GM19468 (cell line): ENCODE measurements around the gene POLRMT.
"Not testable (repeated sequence)": the region's sequence is repeated elsewhere in the genome, so short reads cannot be mapped to it uniquely, and the experiment has no call there.

Experiments
- ATAC-seq: cut with Tn5 transposase; IDR thresholded peaks from one replicate; pipeline ENCODE4 v1.9.1; 2021; ENCODE audit warnings: mild to moderate bottlenecking, moderate library complexity, moderate number of reproducible peaks; ENCODE audit not compliant: unreplicated experiment; ENCODE audit errors: extremely low read depth

POLRMT gene

DNA sequence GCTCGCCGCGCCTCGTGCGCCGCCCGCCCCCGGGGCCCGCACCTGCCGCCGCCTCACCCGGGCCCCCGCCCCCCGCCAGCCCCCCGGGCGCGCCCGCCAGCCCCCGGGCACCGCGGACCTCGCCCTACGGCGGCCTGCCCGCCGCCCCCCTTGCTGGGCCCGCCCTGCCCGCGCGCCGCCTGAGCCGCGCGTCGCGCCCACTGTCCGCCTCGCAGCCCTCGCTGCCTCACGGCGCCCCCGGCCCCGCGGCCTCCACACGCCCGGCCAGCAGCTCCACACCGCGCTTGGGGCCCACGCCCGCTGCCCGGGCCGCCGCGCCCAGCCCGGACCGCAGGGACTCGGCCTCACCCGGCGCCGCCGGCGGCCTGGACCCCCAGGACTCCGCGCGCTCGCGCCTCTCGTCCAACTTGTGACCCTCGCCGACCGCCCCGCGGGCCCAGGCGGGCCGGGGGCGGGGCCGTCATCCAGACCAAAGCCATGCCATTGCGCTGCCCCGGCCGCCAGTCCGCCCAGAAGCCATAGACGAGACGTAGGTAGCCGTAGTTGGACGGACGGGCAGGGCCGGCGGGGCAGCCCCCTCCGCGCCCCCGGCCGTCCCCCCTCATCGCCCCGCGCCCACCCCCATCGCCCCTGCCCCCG is 17.2 kb downstream of the POLRMT start:
- no peak for ATAC-seq

DNA sequence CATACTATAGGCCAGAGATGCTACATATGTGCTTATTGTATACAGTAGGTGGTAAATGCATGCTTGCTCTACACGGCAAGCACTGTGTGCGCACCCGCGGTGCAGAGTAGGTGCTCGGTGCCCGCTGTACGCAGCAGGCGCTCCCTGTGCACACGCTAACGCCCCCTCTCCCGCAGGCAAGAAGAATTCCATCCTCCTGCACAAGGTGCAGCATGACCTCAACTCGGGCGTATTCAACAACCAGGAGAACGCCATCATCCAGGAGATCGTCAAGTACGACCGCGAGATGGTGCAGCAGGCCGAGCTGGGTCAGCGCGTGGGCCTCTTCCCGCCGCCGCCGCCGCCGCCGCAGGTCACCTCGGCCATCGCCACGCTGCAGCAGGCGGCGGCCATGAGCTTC is 17.7 kb downstream of the POLRMT start:
- no peak for ATAC-seq

DNA sequence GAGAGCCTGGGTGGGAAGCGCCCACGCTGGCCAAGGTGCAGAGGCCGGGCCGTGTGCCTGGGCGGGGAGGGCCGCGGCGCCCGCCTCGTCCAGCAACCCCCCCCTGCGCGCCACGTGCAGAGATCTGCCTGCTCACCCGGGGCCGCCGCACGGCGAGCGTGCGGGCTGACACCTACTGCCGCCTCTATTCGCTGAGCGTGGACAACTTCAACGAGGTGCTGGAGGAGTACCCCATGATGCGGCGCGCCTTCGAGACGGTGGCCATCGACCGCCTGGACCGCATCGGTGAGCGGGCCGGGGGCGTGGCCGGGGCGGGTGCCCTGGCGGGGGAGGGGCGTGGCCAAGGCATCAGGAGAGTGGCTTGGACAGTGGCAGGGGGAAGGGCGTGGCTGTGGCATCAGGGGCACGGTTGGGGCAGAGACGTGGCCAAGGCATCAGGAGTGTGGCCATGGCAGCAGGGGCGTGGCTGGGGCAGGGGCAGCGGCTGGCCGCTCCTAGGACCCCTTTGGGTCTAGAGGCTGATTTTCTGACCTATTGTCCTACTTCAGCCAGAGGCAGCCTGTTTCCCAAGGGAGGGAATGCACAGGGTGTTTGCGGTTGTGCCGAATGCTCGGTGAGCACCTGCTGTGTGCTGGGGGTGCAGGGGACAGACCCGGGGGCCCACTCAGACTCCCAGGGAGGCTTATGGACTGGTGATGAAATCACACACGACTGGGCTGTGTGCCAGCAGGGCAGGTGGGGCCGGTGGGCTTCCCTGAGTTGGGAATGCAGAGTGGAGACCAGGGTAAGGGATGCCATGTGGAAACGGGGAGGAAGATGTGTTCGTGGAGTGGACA is 19.4 kb downstream of the POLRMT start:
- no peak for ATAC-seq

DNA sequence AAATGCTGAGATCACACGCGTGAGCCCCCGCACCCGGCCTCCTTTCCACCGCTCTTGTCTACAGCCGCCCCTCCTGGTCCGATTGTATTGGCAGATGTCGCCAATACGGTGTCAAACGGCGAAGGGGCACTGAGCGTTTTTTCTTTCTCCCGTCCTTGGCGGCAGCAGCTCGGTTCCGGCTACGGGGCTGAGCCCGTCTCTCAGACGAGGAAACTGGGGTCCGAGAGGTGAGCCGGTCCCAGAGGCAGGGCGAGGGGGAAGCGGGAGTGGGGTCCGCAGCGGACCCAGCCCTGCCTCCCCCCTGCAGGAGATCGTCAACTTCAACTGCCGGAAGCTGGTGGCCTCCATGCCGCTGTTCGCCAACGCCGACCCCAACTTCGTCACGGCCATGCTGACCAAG is 20.4 kb downstream of the POLRMT start:
- no peak for ATAC-seq

DNA sequence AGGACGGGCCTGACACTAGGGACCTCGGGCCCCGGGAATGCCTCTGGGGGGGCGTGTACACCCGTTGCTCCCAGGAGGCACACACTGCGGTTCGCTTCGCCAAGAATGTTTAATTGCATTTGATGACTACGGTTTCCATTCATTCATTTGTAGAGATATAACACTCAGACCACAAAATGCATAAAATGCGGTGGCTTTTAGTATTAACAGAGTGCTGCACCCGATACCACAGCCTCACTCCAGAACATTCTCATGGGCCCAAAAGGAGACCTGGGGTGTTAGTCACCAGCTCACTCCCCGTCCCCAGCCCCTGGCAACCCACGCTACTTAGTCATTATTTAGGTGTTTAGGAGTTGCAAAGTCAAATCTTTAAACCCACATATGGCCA is 21.9 kb downstream of the POLRMT start:
- ATAC-seq, result no peak

DNA sequence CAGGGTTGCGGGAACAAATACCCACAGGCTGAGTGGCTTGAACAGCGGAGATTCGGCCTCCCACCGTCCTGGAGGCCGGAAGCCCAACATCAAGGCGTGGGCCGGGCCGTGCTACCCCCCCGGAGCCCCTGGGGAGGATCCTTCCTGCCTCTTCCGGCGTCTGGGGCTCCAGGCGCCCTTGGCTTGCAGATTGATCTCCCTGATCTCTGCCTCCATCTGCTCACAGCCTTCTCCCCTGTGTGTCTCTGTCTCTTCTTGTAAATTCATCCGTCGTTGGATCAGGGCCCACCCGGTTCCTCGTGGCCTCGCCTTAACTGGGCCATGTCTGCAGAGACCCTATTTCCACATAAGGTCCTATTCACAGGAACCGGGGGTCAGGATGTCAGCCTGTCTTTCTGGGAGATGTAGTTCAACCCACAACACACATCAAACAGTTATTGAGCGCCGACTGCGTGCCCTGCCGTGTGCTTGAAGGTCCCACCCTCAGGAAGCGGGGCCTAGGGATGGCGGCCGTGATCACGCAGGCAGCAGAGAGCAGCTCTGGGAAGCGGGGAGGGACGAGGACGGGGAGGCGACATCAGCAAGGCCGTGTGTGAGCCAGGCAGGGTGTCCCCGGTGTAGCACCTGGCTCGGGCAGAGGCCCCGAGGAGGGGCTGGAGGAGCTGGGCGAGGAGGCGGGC is 22.4 kb downstream of the POLRMT start:
- ATAC-seq, result no peak

DNA sequence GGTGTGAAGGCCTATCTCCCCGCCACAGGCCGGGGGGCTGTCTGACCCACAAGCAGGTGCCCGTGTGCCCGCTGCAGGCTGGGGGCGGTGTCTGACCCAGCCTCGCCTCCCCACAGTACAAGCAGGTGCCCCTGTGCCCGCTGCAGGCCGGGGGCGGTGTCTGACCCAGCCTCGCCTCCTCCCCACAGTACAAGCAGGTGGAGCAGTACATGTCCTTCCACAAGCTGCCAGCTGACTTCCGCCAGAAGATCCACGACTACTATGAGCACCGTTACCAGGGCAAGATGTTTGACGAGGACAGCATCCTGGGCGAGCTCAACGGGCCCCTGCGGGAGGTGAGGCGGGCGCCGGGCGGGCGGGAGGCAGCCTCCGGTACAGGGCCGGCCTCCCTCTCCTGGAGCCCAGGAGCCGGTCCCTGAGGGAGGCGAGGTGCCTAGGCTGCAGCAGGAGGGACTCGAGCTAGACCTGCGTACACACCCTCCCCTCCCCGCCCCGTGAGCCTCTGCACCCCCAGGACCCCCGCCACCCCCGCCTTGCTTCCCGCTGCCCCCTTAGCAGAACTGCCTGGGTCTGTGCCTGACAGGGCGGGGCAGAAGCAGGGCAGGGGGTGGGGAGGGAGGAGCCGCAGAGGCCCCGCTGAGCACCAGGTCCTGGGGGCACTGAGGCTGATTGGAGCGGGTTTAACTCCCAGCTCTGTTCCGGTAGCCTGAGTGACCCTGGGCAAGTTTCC is 23.1 kb downstream of the POLRMT start:
- ATAC-seq, result no peak

DNA sequence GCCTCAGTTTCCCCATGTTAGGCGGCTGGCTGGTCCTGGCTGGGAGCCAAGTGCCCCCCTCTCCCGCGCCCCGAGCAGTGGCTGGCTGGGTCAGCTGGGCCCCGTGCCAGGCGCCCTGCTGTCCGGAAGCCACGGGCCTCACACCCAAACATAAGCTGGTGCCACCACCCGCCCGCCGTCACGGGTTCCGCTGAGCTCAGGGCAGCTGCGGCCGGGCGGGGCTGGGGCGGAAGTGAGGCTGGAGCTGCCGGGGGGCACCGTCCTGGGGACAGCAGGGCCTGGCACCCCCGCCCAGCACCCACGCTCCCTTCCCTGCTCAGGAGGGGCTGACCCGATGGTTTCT is 24.4 kb downstream of the POLRMT start:
- ATAC-seq, result no peak

DNA sequence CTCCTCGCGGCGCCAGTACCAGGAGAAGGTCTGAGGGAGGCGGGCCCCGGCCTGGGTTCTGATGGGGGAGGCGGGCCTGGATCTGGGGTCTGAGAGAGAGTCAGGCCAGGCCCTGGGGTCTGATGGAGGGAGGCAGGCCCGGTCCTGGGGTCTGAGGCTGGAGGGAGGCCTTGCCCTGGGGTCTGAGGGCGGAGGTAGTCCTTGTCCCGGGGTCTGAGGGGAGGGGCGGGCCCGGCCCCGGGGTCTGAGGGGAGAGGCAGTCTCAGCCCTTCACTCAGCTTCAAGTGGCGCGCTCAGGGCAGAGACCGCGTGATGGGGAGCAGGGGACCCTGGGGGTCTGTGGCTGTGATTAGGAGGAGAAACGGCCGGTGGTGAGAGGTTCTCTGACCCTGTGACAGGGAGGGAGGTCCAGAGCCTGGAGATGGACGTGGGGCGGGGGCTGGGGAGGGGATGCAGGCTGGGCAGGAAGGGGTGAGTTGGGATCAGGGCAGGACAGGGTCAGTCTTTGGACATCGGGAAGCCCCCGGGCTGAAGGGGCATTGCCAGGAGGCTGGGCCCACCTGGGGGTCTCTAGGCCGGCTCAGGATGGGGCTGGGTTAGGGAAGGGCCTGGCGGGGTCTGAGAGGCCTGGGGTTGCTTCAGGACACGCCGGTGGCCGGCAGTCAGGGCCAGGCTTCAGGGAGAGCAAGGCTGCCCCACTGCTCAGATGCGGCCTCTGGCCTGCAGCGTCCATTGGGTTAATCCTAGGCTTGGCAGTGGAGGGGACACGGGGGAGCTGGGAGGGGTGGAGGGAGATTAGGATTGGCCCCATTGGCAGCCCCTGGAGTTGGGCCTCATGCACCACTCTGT is 25.0 kb downstream of the POLRMT start:
- ATAC-seq, result no peak

DNA sequence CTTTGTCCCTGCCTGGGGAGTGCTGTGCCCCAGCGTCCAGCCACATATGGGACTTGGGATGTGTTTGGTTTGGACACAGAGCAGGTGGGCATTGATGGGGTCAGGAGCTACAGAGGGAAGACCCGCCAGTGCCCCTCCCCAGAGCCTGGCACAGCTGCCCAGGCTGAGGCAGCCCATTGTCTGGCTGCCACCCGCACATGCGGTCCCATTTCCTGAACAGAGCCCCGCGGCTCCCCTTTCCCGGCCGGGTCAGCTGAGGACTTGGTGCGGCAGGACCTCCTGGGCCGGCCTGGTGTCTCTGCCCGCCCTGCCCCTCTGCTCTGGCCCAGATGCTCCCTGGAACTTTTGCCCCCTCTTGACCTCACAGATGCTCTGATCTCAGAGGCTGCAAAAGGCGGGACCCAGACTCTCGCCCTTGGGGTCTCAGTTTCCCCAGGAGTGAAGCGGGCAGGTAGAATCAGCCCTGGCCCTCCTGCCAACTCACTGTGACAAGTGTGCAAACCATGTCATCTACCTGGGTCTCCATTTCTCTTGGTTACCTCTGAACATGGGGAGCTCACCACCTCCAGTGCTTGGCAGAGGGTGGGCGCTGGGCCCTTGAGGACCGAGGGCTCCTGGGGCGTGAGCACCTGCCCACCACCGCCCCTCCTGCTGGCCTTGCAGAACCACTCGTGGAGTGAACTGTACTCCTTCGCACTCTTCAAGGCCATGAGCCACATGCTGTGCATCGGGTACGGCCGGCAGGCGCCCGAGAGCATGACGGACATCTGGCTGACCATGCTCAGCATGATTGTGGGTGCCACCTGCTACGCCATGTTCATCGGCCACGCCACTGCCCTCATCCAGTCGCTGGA is 25.8 kb downstream of the POLRMT start:
- no peak for ATAC-seq

DNA sequence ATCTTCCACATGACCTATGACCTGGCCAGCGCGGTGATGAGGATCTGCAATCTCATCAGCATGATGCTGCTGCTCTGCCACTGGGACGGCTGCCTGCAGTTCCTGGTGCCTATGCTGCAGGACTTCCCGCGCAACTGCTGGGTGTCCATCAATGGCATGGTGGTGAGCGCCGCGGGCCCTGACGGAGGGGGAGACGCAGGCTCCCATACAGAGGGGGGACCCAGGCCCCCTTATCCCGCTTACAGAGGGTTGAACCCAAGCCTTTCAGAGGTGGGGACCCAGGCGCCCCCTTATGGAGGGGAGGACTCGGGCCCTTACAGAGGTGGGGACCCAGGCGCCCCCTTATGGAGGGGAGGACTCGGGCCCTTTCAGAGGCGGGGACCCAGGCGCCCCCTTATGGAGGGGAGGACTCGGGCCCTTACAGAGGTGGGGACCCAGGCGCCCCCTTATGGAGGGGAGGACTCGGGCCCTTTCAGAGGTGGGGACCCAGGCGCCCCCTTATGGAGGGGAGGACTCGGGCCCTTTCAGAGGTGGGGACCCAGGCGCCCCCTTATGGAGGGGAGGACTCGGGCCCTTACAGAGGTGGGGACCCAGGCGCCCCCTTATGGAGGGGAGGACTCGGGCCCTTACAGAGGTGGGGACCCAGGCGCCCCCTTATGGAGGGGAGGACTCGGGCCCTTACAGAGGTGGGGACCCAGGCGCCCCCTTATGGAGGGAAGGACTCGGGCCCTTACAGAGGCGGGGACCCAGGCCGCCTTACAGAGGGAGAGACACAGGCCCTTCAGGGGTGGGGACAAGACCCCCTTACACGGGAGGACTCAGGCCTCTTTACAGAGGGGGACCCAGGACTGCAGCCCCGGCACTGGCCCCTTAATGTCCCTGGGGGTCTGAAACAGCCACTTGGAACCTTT is 28.0 kb downstream of the POLRMT start:
- ATAC-seq, result not testable (repeated sequence)

DNA sequence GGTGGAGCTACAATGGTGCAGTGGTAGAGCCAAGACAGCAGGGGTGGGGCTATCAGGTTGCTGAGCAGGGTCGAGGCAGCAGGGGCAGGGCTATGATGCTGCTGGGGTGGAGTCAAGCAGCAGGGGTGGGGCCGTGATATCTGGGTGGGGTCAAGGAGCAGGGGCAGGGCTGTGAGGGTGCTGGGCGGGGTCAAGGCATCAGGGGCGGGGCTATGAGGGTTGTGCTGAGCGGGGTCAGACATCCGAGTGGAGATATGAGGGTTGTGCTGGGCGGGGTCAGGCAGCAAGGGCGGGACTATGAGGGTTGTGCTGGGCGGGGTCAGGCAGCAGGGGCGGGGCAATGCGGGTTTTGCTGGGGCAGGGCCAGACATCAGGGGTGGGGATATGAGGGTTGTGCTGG is 29.0 kb downstream of the POLRMT start:
- no peak for ATAC-seq

DNA sequence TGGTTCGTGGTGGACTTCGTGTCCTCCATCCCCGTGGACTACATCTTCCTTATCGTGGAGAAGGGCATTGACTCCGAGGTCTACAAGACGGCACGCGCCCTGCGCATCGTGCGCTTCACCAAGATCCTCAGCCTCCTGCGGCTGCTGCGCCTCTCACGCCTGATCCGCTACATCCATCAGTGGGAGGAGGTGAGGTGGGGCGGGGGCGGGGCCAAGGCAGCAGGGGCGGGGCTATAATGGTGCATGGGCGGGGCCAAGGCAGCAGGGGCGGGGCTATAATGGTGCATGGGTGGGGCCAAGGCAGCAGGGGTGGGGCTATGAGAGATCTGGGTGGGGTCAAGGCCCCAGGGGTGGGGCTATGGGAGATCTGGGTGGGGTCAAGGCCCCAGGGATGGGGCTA is 29.6 kb downstream of the POLRMT start:
- ATAC-seq, result not testable (repeated sequence)

DNA sequence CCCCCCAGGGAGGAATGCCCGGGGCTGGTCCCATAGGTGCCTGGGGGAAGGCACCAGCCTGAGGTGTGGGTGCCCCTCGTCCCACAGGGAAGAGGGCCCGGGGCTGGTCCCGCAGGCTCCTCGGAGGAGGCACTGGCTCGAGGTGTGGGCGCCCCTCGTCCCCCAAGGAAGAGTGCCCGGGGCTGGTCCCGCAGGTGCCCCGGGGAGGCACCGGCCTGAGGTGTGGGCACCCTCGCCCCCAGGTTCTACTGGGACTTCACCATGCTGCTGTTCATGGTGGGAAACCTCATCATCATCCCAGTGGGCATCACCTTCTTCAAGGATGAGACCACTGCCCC is 30.1 kb downstream of the POLRMT start:
- ATAC-seq, result not testable (repeated sequence)

DNA sequence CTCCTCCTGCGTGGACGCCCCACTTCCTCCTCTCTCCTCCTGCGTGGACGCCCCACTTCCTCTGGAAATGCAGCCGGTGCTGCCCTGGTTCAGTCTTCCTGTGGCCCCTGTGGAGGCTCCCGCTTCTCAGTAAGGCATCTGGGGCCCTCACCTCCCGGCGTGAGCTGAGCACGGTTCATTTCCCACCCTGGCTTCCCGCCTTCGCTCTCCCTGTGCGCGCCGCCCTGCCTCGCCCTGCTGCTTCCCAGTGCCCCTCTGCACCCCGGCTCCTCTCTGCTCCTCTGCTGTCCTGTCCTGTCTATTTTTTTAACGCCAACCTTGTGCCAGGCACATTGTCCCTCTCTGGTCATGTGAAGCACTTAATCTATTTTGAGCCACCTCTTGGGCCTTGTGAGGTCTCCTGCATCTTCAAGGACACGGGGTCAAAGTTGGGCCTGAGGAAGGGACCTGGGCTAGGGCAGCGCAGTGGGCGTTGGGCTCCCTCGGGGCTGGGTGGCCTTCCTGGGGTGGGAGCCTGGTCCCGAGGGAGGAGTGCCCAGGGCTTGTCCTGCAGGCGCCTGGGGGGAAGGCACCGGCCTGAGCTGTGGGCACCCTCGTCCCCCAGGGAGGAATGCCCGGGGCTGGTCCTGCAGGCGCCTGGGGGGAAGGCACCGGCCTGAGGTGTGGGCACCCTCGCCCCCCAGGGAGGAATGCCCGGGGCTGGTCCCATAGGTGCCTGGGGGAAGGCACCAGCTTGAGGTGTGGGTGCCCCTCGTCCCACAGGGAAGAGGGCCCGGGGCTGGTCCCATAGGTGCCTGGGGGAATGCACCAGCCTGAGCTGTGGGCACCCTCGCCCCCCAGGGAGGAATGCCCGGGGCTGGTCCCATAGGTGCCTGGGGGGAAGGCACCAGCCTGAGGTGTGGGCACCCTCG is 30.7 kb downstream of the POLRMT start:
- no peak for ATAC-seq

DNA sequence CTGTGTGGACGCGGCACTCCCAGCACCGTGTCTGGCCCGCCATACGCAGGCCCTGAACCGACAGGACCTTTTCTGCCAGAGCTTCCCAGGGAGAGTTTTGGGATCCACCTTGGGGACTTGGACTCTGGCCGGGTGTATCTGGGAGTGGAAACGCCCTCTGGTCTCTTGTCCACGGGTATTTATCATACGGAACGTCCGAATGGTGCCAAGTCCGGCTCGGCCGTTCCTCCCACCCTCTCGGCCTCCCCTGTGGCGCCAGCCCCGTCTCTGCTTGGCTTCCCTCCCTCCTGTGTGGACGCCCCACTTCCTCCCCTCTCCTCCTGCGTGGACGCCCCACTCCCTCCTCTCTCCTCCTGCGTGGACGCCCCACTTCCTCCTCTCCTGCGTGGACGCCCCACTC is 31.5 kb downstream of the POLRMT start:
- no peak for ATAC-seq

DNA sequence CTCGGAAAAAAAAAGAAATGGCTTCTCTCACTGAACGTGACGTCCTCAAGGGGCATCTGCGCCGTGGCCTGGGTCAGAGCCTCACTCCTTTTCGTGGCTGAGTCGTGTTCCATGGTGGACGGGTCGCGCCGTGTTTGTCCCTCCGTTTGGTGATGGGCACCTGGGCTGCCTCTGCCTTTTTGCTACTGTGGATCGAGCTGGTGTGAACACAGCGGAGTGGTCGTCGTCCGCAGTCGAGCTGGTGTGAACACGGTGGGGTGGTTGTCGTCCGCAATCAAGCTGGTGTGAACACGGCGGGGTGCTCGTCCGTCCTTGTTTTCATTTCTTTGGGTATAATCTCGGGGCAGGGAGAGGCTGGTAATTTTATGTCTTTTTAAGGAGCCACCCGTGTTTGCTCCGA is 32.0 kb downstream of the POLRMT start:
- no peak for ATAC-seq
